Measurements from ENCODE around the gene FGF11.

FGF11 gene

GRCh38 chr17:7435676-7436555 is 3.4 kb upstream of the FGF11 start (continued):
- TF ChIP-seq ZNF26 (tag by site-specific recombination; IDR thresholded peaks at IDR 0.05) (no peak), KLF1 (tag by site-specific recombination; IDR thresholded peaks at IDR 0.05) (peak; percentile 91), GLIS1 (tag by site-specific recombination; IDR thresholded peaks at IDR 0.05) (peak; percentile 16; the same call in 1 of the 2 replicates), ZNF121 (tag by site-specific recombination; IDR thresholded peaks at IDR 0.05) (no peak), ZEB2 (tag by site-specific recombination; IDR thresholded peaks at IDR 0.05) (0 out of 2 replicates have a peak, but pooled peaks have one; percentile 33), ZNF354C (tag by site-specific recombination; IDR thresholded peaks at IDR 0.05; ENCODE audit: borderline replicate concordance, low read depth) (no peak), TRIM28 (IDR thresholded peaks at IDR 0.05; ENCODE audit: borderline replicate concordance, low read length) (no peak), ZFP37 (tag by site-specific recombination; IDR thresholded peaks at IDR 0.05) (no peak), ZNF473 (tag by site-specific recombination; IDR thresholded peaks at IDR 0.05) (no peak), ZNF335 (tag by site-specific recombination; conservative IDR thresholded peaks at IDR 0.05) (no peak; the same call in 1 of the 2 replicates), REST (tag by site-specific recombination; IDR thresholded peaks at IDR 0.05) (no peak), ZFHX2 (tag by site-specific recombination; conservative IDR thresholded peaks at IDR 0.05) (peak; percentile 53; the same call in 1 of the 2 replicates), ZNF184 (tag by site-specific recombination; IDR thresholded peaks at IDR 0.05) (no peak), ZNF280C (tag by site-specific recombination; IDR thresholded peaks at IDR 0.05) (no peak), PRDM10 (tag by site-specific recombination; IDR thresholded peaks at IDR 0.05) (peak; percentile 91), ZNF549 (tag by site-specific recombination; IDR thresholded peaks at IDR 0.05) (no peak), MZF1 (tag by site-specific recombination; IDR thresholded peaks at IDR 0.05; ENCODE audit: borderline replicate concordance) (no peak; the same call in 1 of the 2 replicates), ZNF324 (tag by site-specific recombination; IDR thresholded peaks at IDR 0.05) (peak; percentile 14; the same call in 1 of the 2 replicates), ZNF785 (tag by site-specific recombination; IDR thresholded peaks at IDR 0.05) (no peak), ZNF223 (tag by site-specific recombination; IDR thresholded peaks at IDR 0.05) (no peak), GLI2 (tag by site-specific recombination; IDR thresholded peaks at IDR 0.05; ENCODE audit: borderline replicate concordance, low read depth) (no peak), ZNF692 (tag by site-specific recombination; IDR thresholded peaks at IDR 0.05) (peak; percentile 89), WT1 (tag by site-specific recombination; IDR thresholded peaks at IDR 0.05) (no peak; the same call in 1 of the 2 replicates), ZNF621 (tag by site-specific recombination; IDR thresholded peaks at IDR 0.05) (no peak)
